ENCODE data around the gene ASCC1.

GRCh38 chr10:72124989-72125388, 91.1 kb downstream of the ASCC1 start:
- TF ChIP-seq, protein P1, sequence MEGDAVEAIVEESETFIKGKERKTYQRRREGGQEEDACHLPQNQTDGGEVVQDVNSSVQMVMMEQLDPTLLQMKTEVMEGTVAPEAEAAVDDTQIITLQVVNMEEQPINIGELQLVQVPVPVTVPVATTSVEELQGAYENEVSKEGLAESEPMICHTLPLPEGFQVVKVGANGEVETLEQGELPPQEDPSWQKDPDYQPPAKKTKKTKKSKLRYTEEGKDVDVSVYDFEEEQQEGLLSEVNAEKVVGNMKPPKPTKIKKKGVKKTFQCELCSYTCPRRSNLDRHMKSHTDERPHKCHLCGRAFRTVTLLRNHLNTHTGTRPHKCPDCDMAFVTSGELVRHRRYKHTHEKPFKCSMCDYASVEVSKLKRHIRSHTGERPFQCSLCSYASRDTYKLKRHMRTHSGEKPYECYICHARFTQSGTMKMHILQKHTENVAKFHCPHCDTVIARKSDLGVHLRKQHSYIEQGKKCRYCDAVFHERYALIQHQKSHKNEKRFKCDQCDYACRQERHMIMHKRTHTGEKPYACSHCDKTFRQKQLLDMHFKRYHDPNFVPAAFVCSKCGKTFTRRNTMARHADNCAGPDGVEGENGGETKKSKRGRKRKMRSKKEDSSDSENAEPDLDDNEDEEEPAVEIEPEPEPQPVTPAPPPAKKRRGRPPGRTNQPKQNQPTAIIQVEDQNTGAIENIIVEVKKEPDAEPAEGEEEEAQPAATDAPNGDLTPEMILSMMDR (conservative IDR thresholded peaks at IDR 0.05): no peak
- TF ChIP-seq ZFX (IDR thresholded peaks at IDR 0.05): no peak
